Ovary (tissue), 3 donors: ENCODE measurements around the gene PRSS27.

Source experiments
- CTCF ChIP-seq, 3 donors: fragments of 450-650 bp in 2 of 3; fragments of 200-600 bp in 1 of 3; IDR thresholded peaks; one replicate each; pipeline versions ENCODE4 v1.5.1 to v1.8.0; 2016 to 2022; ENCODE audit warnings: antibody characterized with exemption in 3 of 3, mild to moderate bottlenecking in 1 of 3
- POLR2A ChIP-seq: fragments of 450-650 bp; IDR thresholded peaks from one replicate; pipeline ENCODE4 v1.6.1; 2017; ENCODE audit warnings: antibody characterized with exemption, mild to moderate bottlenecking, moderate library complexity
- donor health status: DM: no; HTN: no; CAD: no.

- TF ChIP-seq CTCF (IDR thresholded peaks at IDR 0.05) = no peak
- TF ChIP-seq POLR2A = no peak
These were observed 31.6 kb upstream of the PRSS27 start for GRCh38 chr16:2751577-2752034.
